Stimulated activated CD8-positive, alpha-beta memory T cell treated with anti-CD3 and anti-CD28 coated beads, Interleukin-7, amount 100 ng/mL, for 4 hours (primary cell): ENCODE data around the gene BMPR1A.

ENCODE experiments used
- DNase-seq, 2 donors: peaks; one replicate each; pipeline ENCODE4 v3.0.0-alpha.2; 2020; ENCODE audit warnings: low read depth in 2 of 2

The BMPR1A gene

GRCh38 chr10:86955501-86956194 is 199.2 kb downstream of the BMPR1A start:
- no peak for DNase-seq

- DNase-seq = no peak
Observed at GRCh38 chr10:86956195-86956847, 199.9 kb downstream of the BMPR1A start.

GRCh38 chr10:86956848-86957448 is 200.5 kb downstream of the BMPR1A start:
- no peak for DNase-seq

GRCh38 chr10:86957471-86958115 is 201.2 kb downstream of the BMPR1A start, which contains the start of gene MMRN2:
TSS of gene MMRN2 (minus strand) at chr10:86957615. CDS start at chr10:86957541, 74 bp downstream.
- DNase-seq = no peak

- no peak for DNase-seq
Observed at GRCh38 chr10:86958116-86958900, 201.9 kb downstream of the BMPR1A start, which contains the start of gene SNCG. TSS of gene SNCG (plus strand) at chr10:86958599. CDS start at chr10:86958698, 99 bp downstream.

GRCh38 chr10:86958901-86959736 is 202.7 kb downstream of the BMPR1A start:
- DNase-seq = no peak

- no peak for DNase-seq
Observed at GRCh38 chr10:86959737-86960002, 203.3 kb downstream of the BMPR1A start.

GRCh38 chr10:86960003-86960862 is 203.8 kb downstream of the BMPR1A start:
- DNase-seq = no peak

GRCh38 chr10:86960863-86961434 is 204.5 kb downstream of the BMPR1A start:
- no peak for DNase-seq

GRCh38 chr10:86961481-86962091 is 205.2 kb downstream of the BMPR1A start:
- no peak for DNase-seq

GRCh38 chr10:86962136-86962980 is 205.9 kb downstream of the BMPR1A start:
- no peak for DNase-seq

GRCh38 chr10:86962981-86963310 is 206.5 kb downstream of the BMPR1A start:
- DNase-seq = no peak

GRCh38 chr10:86963341-86963919 is 207.0 kb downstream of the BMPR1A start:
- DNase-seq = no peak

- DNase-seq = no peak
Observed at GRCh38 chr10:86964061-86964846, 207.8 kb downstream of the BMPR1A start.

GRCh38 chr10:86964847-86965190 is 208.4 kb downstream of the BMPR1A start:
- DNase-seq = no peak

- no peak for DNase-seq
Observed at GRCh38 chr10:86965986-86966654, 209.7 kb downstream of the BMPR1A start.

GRCh38 chr10:86967481-86967941 is 211.1 kb downstream of the BMPR1A start:
- DNase-seq = no peak
